ENCODE measurements around the gene ZNF219. TPM values are rescaled to one million over a fixed set of nuclear protein-coding genes. Genes with fewer than 3 reads are reported as not detected.

ZNF219 gene
- total RNA-seq, 1 donor from 2014 or later, result 31.9 TPM

DNA sequence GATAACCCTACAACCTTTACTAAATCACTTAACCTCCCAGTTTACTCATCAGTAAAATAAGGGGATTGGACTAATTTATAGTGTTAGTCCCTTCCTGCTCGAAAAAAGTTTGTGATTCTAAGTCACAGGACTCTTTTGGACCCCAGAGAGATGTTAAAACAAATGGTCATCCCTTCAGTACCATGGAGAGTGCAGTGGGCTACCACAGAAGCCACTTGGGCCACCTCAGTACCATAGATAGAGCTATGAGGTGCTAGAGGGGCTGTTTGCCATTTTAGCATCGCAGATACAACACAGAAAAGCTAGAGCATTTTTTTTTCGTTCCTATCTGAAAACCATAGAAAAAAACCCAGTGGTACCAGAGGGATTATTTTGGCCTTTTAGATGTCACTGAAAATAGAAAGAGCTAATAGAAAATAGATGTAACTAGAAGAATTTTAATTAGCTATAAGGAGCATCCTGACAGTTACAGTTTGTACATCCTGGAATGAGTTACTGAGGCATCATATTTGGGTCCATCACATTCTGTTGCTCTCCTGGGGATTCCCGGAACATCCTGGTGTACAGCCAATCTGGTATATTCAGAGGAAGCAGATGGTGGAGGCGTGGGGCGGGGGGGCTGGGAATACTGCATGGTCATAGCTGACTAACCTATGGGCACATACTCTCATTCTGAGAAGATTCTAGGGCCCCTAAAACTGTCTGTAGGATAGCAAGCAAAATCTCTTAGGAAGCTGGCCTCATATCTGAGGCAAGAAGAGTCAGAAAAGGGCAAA, 2.8 kb downstream of the ZNF219 start:
- H3K9me3 Mint-ChIP-seq (ENCODE audit: unreplicated experiment), result no peaks in the 10 kb centered on the region
- peaks cover 48% of the 10 kb centered on the region for H3K4me1 Mint-ChIP-seq (ENCODE audit: low read depth, unreplicated experiment)
- no peak overlapping the region for H3K4me3 Mint-ChIP-seq (ENCODE audit: unreplicated experiment)
- H3K36me3 Mint-ChIP-seq (ENCODE audit: low read depth, unreplicated experiment), result no peaks in the 10 kb centered on the region
- Histone ChIP-seq H3K36me3 (ENCODE audit: insufficient read depth, low read length) (no peaks in the 10 kb centered on the region), H3K27ac (ENCODE audit: low read depth, low read length) (no peak overlapping the region), H3K9ac (ENCODE audit: low read length) (no peak overlapping the region), H3K4me3 (ENCODE audit: insufficient read depth, low read depth, low read length) (no peak overlapping the region), H4K20me1 (ENCODE audit: insufficient read depth, low read length) (peaks cover 34% of the 10 kb centered on the region), H3K27me3 (ENCODE audit: insufficient read depth, low read length) (peaks cover 8% of the 10 kb centered on the region), H3K79me2 (ENCODE audit: insufficient read depth, low read length) (no peaks in the 10 kb centered on the region), H2AFZ (ENCODE audit: low read depth, low read length) (no peak overlapping the region), H3K4me1 (ENCODE audit: insufficient read depth, low read length) (peaks cover 15% of the 10 kb centered on the region), H3K9me3 (ENCODE audit: insufficient read depth, low read depth, low read length) (no peaks in the 10 kb centered on the region), H3K4me2 (ENCODE audit: low read length) (no peak overlapping the region)
- FAIRE-seq (no peak), DNase-seq (ENCODE audit: low read depth) (no peak)
- H3K27ac Mint-ChIP-seq (ENCODE audit: unreplicated experiment), result peak overlapping the region; percentile 41
- H3K27me3 Mint-ChIP-seq (ENCODE audit: low read depth, unreplicated experiment), result no peaks in the 10 kb centered on the region
- TF ChIP-seq, protein P1, sequence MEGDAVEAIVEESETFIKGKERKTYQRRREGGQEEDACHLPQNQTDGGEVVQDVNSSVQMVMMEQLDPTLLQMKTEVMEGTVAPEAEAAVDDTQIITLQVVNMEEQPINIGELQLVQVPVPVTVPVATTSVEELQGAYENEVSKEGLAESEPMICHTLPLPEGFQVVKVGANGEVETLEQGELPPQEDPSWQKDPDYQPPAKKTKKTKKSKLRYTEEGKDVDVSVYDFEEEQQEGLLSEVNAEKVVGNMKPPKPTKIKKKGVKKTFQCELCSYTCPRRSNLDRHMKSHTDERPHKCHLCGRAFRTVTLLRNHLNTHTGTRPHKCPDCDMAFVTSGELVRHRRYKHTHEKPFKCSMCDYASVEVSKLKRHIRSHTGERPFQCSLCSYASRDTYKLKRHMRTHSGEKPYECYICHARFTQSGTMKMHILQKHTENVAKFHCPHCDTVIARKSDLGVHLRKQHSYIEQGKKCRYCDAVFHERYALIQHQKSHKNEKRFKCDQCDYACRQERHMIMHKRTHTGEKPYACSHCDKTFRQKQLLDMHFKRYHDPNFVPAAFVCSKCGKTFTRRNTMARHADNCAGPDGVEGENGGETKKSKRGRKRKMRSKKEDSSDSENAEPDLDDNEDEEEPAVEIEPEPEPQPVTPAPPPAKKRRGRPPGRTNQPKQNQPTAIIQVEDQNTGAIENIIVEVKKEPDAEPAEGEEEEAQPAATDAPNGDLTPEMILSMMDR (IDR thresholded peaks at IDR 0.05; ENCODE audit: insufficient read depth, low read depth, low read length), result no peak
- no peak for TF ChIP-seq EZH2 (IDR thresholded peaks at IDR 0.05; ENCODE audit: insufficient read depth, low read length)

DNA sequence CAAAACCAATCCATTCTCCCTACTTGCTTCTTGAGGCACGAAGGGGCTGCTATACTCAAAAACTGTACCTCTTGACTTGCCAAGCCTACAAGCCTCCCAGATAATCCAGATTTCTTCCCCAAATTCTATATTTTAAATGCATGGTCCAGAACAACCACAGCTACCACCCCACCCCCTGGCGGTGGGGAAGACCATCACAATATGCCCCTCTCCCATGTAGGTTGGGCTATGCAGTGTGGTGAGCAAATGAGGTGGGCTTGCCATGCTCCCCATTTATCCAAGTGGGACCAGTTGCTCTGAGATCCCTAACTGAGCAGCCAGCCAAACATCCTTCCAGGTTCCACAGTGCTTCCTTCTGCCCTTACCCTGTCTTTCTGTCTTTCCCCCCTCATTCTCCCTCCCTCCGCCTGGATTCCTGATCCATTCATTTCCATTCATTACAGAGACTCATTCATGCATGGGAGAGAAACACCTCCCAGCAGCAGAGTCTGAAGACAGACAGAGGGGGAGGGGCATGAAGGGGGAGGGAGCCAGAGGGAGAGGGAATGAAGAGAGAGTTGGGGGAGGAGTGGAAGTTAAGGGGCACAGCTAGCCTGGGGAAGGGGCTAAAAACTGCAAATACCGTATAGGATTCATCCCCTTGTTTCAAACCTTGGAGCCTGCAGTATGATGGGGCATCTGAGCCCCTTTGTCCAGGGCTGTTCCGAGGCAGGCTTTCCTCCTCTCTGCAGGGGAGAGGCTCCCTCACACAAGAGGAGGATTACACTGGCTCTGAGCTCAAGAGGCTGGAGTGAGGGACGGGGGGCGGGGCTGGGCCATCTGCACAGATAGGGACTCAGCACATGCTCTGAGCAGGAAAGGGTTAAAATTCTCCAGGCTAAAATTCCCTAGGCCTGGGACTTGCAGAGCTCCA, 4.4 kb downstream of the ZNF219 start:
- no peak for FAIRE-seq
- no peak overlapping the region for H3K9ac ChIP-seq (ENCODE audit: low read length)
- Mint-ChIP-seq H3K4me1 (ENCODE audit: low read depth, unreplicated experiment) (peaks cover 38% of the 10 kb centered on the region), H3K4me3 (ENCODE audit: unreplicated experiment) (peak overlapping the region; percentile 66), H3K9me3 (ENCODE audit: unreplicated experiment) (no peaks in the 10 kb centered on the region), H3K36me3 (ENCODE audit: low read depth, unreplicated experiment) (peaks cover 2% of the 10 kb centered on the region), H3K27me3 (ENCODE audit: low read depth, unreplicated experiment) (no peaks in the 10 kb centered on the region), H3K27ac (ENCODE audit: unreplicated experiment) (peak overlapping the region; percentile 64)
- H3K27me3 ChIP-seq (ENCODE audit: insufficient read depth, low read length), result peaks cover 3% of the 10 kb centered on the region
- no peak overlapping the region for H3K27ac ChIP-seq (ENCODE audit: low read depth, low read length)
- no peak overlapping the region for H3K4me3 ChIP-seq (ENCODE audit: insufficient read depth, low read depth, low read length)
- no peaks in the 10 kb centered on the region for H3K79me2 ChIP-seq (ENCODE audit: insufficient read depth, low read length)
- no peaks in the 10 kb centered on the region for H3K9me3 ChIP-seq (ENCODE audit: insufficient read depth, low read depth, low read length)
- H3K4me2 ChIP-seq (ENCODE audit: low read length), result peak overlapping the region; percentile 34
- no peak for DNase-seq (ENCODE audit: low read depth)
- no peak overlapping the region for H2AFZ ChIP-seq (ENCODE audit: low read depth, low read length)
- H3K36me3 ChIP-seq (ENCODE audit: insufficient read depth, low read length), result peaks cover 7% of the 10 kb centered on the region
- TF ChIP-seq, protein P1 (IDR thresholded peaks at IDR 0.05; ENCODE audit: insufficient read depth, low read depth, low read length), result peak; percentile 39
- no peak for TF ChIP-seq EZH2 (IDR thresholded peaks at IDR 0.05; ENCODE audit: insufficient read depth, low read length)
- H4K20me1 ChIP-seq (ENCODE audit: insufficient read depth, low read length), result peaks cover 40% of the 10 kb centered on the region
- peaks cover 11% of the 10 kb centered on the region for H3K4me1 ChIP-seq (ENCODE audit: insufficient read depth, low read length)
